ENCODE data around the gene METTL8. TPM values are rescaled to one million over a fixed set of nuclear protein-coding genes. Genes with fewer than 3 reads are reported as not detected.

Gene METTL8
- total RNA-seq, 1 experiment from 2014 or later = 59.1 TPM

DNA sequence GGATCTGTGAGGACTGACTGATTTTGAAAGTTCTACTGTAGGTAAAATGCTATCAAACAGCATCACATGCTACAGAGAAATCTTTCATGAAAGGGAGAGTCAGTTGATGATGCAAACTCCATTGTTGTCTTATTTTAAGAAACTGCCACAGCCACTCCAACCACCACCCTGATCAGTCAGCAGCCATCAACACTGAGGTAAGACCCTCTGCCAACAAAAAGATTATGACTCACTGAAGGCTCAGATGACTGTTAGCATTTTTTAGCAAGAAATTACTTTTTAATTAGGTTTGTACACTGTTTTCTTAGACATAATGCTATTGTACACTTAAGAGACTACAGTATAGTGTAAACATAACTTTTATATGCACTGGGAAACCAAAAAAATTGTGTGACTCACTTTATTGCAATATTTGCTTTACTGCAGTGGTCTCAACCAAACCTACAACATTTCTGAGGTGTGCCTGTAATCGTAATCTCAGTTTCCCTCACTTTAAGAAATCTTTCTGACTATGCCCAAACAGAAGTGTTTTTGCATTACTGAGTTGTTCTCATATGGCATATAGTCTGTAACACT, 42.8 kb downstream of the METTL8 start:
- Mint-ChIP-seq H3K4me3 (no peak overlapping the region), H3K4me1 (peaks cover 75% of the 10 kb centered on the region), H3K36me3 (peaks cover 4% of the 10 kb centered on the region; the same call in 1 of the 2 replicates), H3K9me3 (no peaks in the 10 kb centered on the region), H3K27me3 (ENCODE audit: low read depth) (no peaks in the 10 kb centered on the region), H3K27ac (0 out of 2 replicates have a peak overlapping the region, but pooled peaks have one; percentile 17)
- POLR2A ChIA-PET = no interaction called here
- DNase-seq (ENCODE audit: low spot score) = no peak
- CTCF ChIA-PET = no interaction called here
- TF ChIP-seq ESRRA (CRISPR knock-in tag; IDR thresholded peaks at IDR 0.05; ENCODE audit: borderline replicate concordance) = no peak
- no peak for TF ChIP-seq ZNF263 (CRISPR knock-in tag; IDR thresholded peaks at IDR 0.05; ENCODE audit: low read depth)
- no peak for TF ChIP-seq TP53 (CRISPR knock-in tag; IDR thresholded peaks at IDR 0.05)
- TF ChIP-seq NR1H2 (CRISPR knock-in tag; IDR thresholded peaks at IDR 0.05) = no peak
- no peak for TF ChIP-seq SMAD4 (CRISPR knock-in tag; IDR thresholded peaks at IDR 0.05)
- no peak for TF ChIP-seq NFATC4 (CRISPR knock-in tag; IDR thresholded peaks at IDR 0.05)
- TF ChIP-seq ZNF138 (CRISPR knock-in tag; conservative IDR thresholded peaks at IDR 0.05) = no peak
- no peak for TF ChIP-seq USF2 (CRISPR knock-in tag; IDR thresholded peaks at IDR 0.05)
- TF ChIP-seq ZNF232 (CRISPR knock-in tag; IDR thresholded peaks at IDR 0.05) = no peak
- no peak for TF ChIP-seq MYBL2 (CRISPR knock-in tag; IDR thresholded peaks at IDR 0.05)
- TF ChIP-seq NFYB (CRISPR knock-in tag; conservative IDR thresholded peaks at IDR 0.05; ENCODE audit: low read depth) = no peak
- TF ChIP-seq EMX1 (CRISPR knock-in tag; IDR thresholded peaks at IDR 0.05) = no peak
- no peak for TF ChIP-seq CBFB (CRISPR knock-in tag; IDR thresholded peaks at IDR 0.05; ENCODE audit: low read depth)
- no peak for ATAC-seq

DNA sequence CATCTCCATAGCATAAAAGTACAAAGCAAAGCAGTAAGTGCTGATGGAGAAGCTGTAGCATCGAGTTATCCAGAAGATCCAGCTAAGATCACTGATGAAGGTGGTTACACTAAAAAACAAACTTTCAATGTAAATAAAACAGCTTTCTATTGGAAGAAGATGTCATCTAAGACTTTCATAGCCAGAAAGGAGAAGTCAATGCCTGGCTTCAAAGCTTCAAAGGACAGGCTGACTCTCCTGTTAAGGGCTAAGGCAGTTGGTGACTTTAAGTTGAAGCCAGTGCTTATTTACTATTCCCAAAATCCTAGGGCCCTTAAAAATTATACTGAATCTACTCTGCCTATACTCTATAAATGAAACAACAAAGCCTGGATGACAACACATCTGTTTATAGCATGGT, 44.0 kb downstream of the METTL8 start:
- Mint-ChIP-seq H3K9me3 (no peaks in the 10 kb centered on the region), H3K36me3 (peaks cover 4% of the 10 kb centered on the region; the same call in 1 of the 2 replicates), H3K27ac (peak overlapping the region; percentile 67), H3K4me1 (peaks cover 75% of the 10 kb centered on the region), H3K27me3 (ENCODE audit: low read depth) (no peaks in the 10 kb centered on the region), H3K4me3 (no peak overlapping the region)
- DNase-seq (ENCODE audit: low spot score) (no peak), ATAC-seq (no peak)
- CTCF ChIA-PET = interaction anchor here (1.8 kb wide), 1 partner anchor 26 kb away, joined by 7 read pairs; no protein-coding TSS in a partner anchor
- POLR2A ChIA-PET = no interaction called here
- no peak for TF ChIP-seq NR2C2 (CRISPR knock-in tag; IDR thresholded peaks at IDR 0.05)
- no peak for TF ChIP-seq ZNF219 (CRISPR knock-in tag; IDR thresholded peaks at IDR 0.05; ENCODE audit: borderline replicate concordance)
- no peak for TF ChIP-seq ZNF232 (CRISPR knock-in tag; IDR thresholded peaks at IDR 0.05)
- TF ChIP-seq ELF4 (CRISPR knock-in tag; IDR thresholded peaks at IDR 0.05; ENCODE audit: low read depth) = no peak
- TF ChIP-seq TP53 (CRISPR knock-in tag; IDR thresholded peaks at IDR 0.05) = no peak
- no peak for TF ChIP-seq ATF1 (CRISPR knock-in tag; IDR thresholded peaks at IDR 0.05)
- no peak for TF ChIP-seq MYBL2 (CRISPR knock-in tag; IDR thresholded peaks at IDR 0.05)
- no peak for TF ChIP-seq FOXK1 (CRISPR knock-in tag; IDR thresholded peaks at IDR 0.05)
- TF ChIP-seq CBFB (CRISPR knock-in tag; IDR thresholded peaks at IDR 0.05; ENCODE audit: low read depth) = no peak
- no peak for TF ChIP-seq MAX (CRISPR knock-in tag; IDR thresholded peaks at IDR 0.05)
- TF ChIP-seq, protein P1, sequence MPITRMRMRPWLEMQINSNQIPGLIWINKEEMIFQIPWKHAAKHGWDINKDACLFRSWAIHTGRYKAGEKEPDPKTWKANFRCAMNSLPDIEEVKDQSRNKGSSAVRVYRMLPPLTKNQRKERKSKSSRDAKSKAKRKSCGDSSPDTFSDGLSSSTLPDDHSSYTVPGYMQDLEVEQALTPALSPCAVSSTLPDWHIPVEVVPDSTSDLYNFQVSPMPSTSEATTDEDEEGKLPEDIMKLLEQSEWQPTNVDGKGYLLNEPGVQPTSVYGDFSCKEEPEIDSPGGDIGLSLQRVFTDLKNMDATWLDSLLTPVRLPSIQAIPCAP (CRISPR knock-in tag; IDR thresholded peaks at IDR 0.05) = no peak
- no peak for TF ChIP-seq ETV6 (CRISPR knock-in tag; IDR thresholded peaks at IDR 0.05)
- no peak for TF ChIP-seq ZNF425 (CRISPR knock-in tag; conservative IDR thresholded peaks at IDR 0.05)
- TF ChIP-seq CDX4 (CRISPR knock-in tag; IDR thresholded peaks at IDR 0.05; ENCODE audit: borderline replicate concordance) = no peak
- no peak for TF ChIP-seq E2F1 (CRISPR knock-in tag; IDR thresholded peaks at IDR 0.05)
- no peak for TF ChIP-seq ZNF317 (CRISPR knock-in tag; IDR thresholded peaks at IDR 0.05; ENCODE audit: borderline replicate concordance, low read depth)
- no peak for TF ChIP-seq TEAD1 (CRISPR knock-in tag; IDR thresholded peaks at IDR 0.05)
- no peak for TF ChIP-seq ZNF416 (CRISPR knock-in tag; IDR thresholded peaks at IDR 0.05)
- TF ChIP-seq ZBTB21 (CRISPR knock-in tag; IDR thresholded peaks at IDR 0.05; ENCODE audit: borderline replicate concordance) = no peak
- TF ChIP-seq ZNF138 (CRISPR knock-in tag; conservative IDR thresholded peaks at IDR 0.05) = no peak

Data from WTC11 (cell line).